Fibroblast of lung (primary cell): Measurements from ENCODE around the gene TJP1. TPM values are rescaled to one million over a fixed set of nuclear protein-coding genes. Genes with fewer than 3 reads are reported as not detected.
A peak's percentile ranks its signal among the peaks of the same experiment; 100 is the strongest.

Experiments
- DNase-seq, 2 donors: peaks; one replicate each; pipeline versions ENCODE4 v3.0.0 to v3.0.0-alpha.2; 2010; ENCODE audit warnings: low read depth in 2 of 2
- H2AFZ ChIP-seq: 2 replicates; pipeline ENCODE4 v1.5.1; 2012; ENCODE audit warnings: low read length, control low read depth, inconsistent platforms
- H3K27ac ChIP-seq: 2 replicates; pipeline ENCODE4 v1.5.1; 2011; ENCODE audit warnings: low read length, control low read depth; ENCODE audit not compliant: insufficient read depth
- H3K27me3 ChIP-seq: 2 replicates; pipeline ENCODE4 v1.5.1; 2011; ENCODE audit warnings: mild to moderate bottlenecking, low read length; ENCODE audit not compliant: control insufficient read depth, insufficient read depth
- H3K36me3 ChIP-seq: 2 replicates; pipeline ENCODE4 v1.5.1; 2011; ENCODE audit warnings: low read length; ENCODE audit not compliant: control insufficient read depth, insufficient read depth
- H3K4me1 ChIP-seq: 2 replicates; pipeline ENCODE4 v1.5.1; 2011; ENCODE audit warnings: low read length; ENCODE audit not compliant: control insufficient read depth, insufficient read depth; ENCODE audit errors: extremely low read depth
- H3K4me2 ChIP-seq: 2 replicates; pipeline ENCODE4 v1.5.1; 2011; ENCODE audit warnings: low read length, control low read depth; ENCODE audit not compliant: insufficient read depth; ENCODE audit errors: extremely low read depth
- H3K4me3 ChIP-seq, 4 experiments: fragments of 200-600 bp in 1 of 4; sonication (generic) in 1 of 4; replicated peaks in 1 of 4; 2 replicates each; pipeline ENCODE4 v1.5.1; 2011 to 2016; ENCODE audit warnings: low read length in 4 of 4, low read depth in 3 of 4, mild to moderate bottlenecking in 3 of 4, control low read depth in 2 of 4, inconsistent platforms in 1 of 4, mixed read lengths in 1 of 4; ENCODE audit not compliant: insufficient read depth in 1 of 4; ENCODE audit errors: control extremely low read depth in 1 of 4
- H3K79me2 ChIP-seq: 2 replicates; pipeline ENCODE4 v1.5.1; 2012; ENCODE audit warnings: mild to moderate bottlenecking, low read length, inconsistent platforms; ENCODE audit not compliant: control insufficient read depth, insufficient read depth
- H3K9ac ChIP-seq: 2 replicates; pipeline ENCODE4 v1.5.1; 2011; ENCODE audit warnings: mild to moderate bottlenecking, low read length, control low read depth; ENCODE audit not compliant: insufficient read depth
- H3K9me3 ChIP-seq: 2 replicates; pipeline ENCODE4 v1.5.1; 2012; ENCODE audit warnings: low read depth, low read length; ENCODE audit not compliant: control insufficient read depth, insufficient read depth
- H4K20me1 ChIP-seq: 2 replicates; pipeline ENCODE4 v1.5.1; 2011; ENCODE audit warnings: low read length; ENCODE audit not compliant: control insufficient read depth, insufficient read depth; ENCODE audit errors: extremely low read depth
- CTCF ChIP-seq, 2 donors: IDR thresholded peaks in 1 of 2; conservative IDR thresholded peaks in 1 of 2; 1 replicate in 1 of 2; 2 replicates in 1 of 2; pipeline ENCODE4 v1.5.1; 2011 to 2012; ENCODE audit warnings: low read length in 2 of 2, control low read depth in 1 of 2, inconsistent platforms in 1 of 2, low read depth in 1 of 2, mild to moderate bottlenecking in 1 of 2
- EZH2 ChIP-seq: IDR thresholded peaks from 2 replicates; pipeline ENCODE4 v1.5.1; 2012; ENCODE audit warnings: low read length, control low read depth, mild to moderate bottlenecking; ENCODE audit errors: missing control alignments
- polyA plus RNA-seq, 2 donors: library from polyadenylated mRNA; depleted of rRNA in 1 of 2; stranded (reverse) in 1 of 2; unstranded in 1 of 2; fragments of >200 nt; gene quantifications; 2 replicates each; pipeline ENCODE4 v1.2.1, GENCODE V29; 2011 to 2012; ENCODE audit warnings: missing spikeins in 1 of 2
- total RNA-seq: library from RNA; depleted of rRNA; stranded (reverse); fragments of >200 nt; gene quantifications from 2 replicates; pipeline ENCODE4 v1.2.1, GENCODE V29; 2014

The TJP1 gene
- total and polyA plus RNA-seq, 2 donors (not counting 1 experiment from before 2014, with no cell fraction given): 53.7 to 110 TPM

DNA sequence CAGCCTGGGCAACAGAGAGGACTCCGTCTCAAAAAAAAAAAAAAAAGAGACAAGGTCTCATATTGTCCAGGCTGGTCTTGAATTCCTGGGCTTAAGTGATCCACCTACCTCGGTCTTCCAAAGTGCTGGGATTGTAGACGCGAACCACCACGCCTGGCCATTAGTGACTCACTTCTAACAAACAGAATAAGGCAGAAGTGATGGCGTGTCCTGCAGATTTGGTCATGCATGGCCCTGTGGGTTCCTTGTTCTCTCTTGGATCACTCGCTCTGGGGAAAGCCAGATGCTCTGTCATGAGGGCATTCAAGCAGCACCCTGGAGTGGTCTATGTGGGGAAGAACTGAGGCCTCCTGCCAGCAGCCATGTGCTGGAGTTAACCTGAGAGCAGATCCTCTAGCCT, 27.4 kb upstream of the TJP1 start:
- DNase-seq: no peak
- Histone ChIP-seq H4K20me1 (no peaks in the 10 kb centered on the region), H3K4me2 (no peak overlapping the region), H3K9me3 (no peaks in the 10 kb centered on the region), H3K79me2 (no peaks in the 10 kb centered on the region), H3K36me3 (no peaks in the 10 kb centered on the region), H3K27ac (no peak overlapping the region), H3K4me3 (no peak overlapping the region), H3K4me1 (no peaks in the 10 kb centered on the region), H2AFZ (no peak overlapping the region), H3K27me3 (no peaks in the 10 kb centered on the region), H3K9ac (no peak overlapping the region)
- no peak for TF ChIP-seq EZH2
- no peak for TF ChIP-seq CTCF (conservative IDR thresholded peaks at IDR 0.05 in 1 of 2, IDR thresholded peaks at IDR 0.05 in 1 of 2; ENCODE audit: low read depth in 1 of 2, low read length in 2 of 2)

GRCh38 chr15:29849218-29849617, 26.9 kb upstream of the TJP1 start:
- Histone ChIP-seq H3K27me3 (no peaks in the 10 kb centered on the region), H3K9me3 (no peaks in the 10 kb centered on the region), H3K27ac (no peak overlapping the region), H3K9ac (no peak overlapping the region), H3K36me3 (no peaks in the 10 kb centered on the region), H3K4me2 (no peak overlapping the region), H4K20me1 (no peaks in the 10 kb centered on the region), H2AFZ (no peak overlapping the region), H3K79me2 (no peaks in the 10 kb centered on the region), H3K4me1 (no peaks in the 10 kb centered on the region), H3K4me3 (no peak overlapping the region)
- no peak for TF ChIP-seq EZH2
- no peak for TF ChIP-seq CTCF (conservative IDR thresholded peaks at IDR 0.05 in 1 of 2, IDR thresholded peaks at IDR 0.05 in 1 of 2; ENCODE audit: low read depth in 1 of 2, low read length in 2 of 2)
- DNase-seq: peak in 1 of 2 donors; percentile 26

DNA sequence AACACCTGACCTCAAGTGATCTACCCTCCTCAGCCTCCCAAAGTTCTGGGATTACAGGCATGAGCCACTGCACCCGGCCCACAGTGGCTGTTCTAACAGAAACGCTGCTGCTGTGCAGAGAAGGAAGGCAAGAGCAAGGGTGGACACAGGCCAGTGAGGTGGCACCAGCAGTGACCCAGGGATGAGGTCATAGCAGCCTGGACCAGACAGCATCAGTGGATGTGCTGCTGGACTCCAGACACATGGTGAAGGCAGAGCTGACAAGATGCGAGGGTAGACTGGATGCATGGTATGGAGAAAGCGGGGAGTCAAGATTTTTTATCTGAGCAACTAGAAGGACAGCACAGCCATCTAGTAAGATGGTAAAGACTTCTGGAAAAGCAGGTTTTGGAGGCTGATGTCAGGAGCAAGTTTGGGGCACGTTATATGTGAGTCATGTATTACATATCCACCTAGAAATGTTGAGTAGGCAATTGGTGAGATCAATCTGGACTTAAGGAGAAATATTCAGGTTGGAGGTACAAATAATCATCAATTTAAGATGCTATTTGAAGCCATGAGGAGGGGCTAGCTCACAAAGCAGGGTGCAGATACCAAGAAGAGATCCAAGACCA, 22.1 kb upstream of the TJP1 start:
- Histone ChIP-seq H3K4me2 (no peak overlapping the region), H4K20me1 (no peaks in the 10 kb centered on the region), H3K27ac (peak overlapping the region; percentile 1), H3K36me3 (no peaks in the 10 kb centered on the region), H3K79me2 (no peaks in the 10 kb centered on the region), H3K27me3 (no peaks in the 10 kb centered on the region), H3K4me3 (no peak overlapping the region), H3K4me1 (peaks cover 3% of the 10 kb centered on the region), H3K9me3 (no peaks in the 10 kb centered on the region), H2AFZ (no peak overlapping the region), H3K9ac (no peak overlapping the region)
- TF ChIP-seq CTCF (conservative IDR thresholded peaks at IDR 0.05 in 1 of 2, IDR thresholded peaks at IDR 0.05 in 1 of 2; ENCODE audit: low read depth in 1 of 2, low read length in 2 of 2) (no peak), EZH2 (no peak)
- DNase-seq: peak; percentile 31 to 75
